Right lobe of liver (tissue), 6 donors: ENCODE measurements around the gene SLC4A8. TPM values are rescaled to one million over a fixed set of nuclear protein-coding genes. Genes with fewer than 3 reads are reported as not detected.

Source experiments
- ATAC-seq, 4 donors: fragments of 200-7000 bp; cut with Tn5 transposase; one replicate each; pipeline ENCODE4 v1.9.1; 2020; ENCODE audit warnings: mild to moderate bottlenecking in 4 of 4, moderate library complexity in 4 of 4
- DNase-seq, 3 donors: peaks; one replicate each; pipeline ENCODE4 v3.0.0-alpha.2; 2020
- H3K27ac ChIP-seq, 3 donors: fragments of 200-600 bp; one replicate each; pipeline ENCODE4 v1.8.0; 2022
- H3K27me3 ChIP-seq, 2 donors: fragments of 200-600 bp; one replicate each; pipeline ENCODE4 v1.8.0; 2022
- H3K36me3 ChIP-seq, 4 donors: fragments of 200-600 bp; sonication (generic) in 1 of 4; one replicate each; pipeline versions ENCODE4 v1.5.1 to v1.8.0; 2017 to 2022; ENCODE audit warnings: control low read depth in 1 of 4
- H3K4me1 ChIP-seq, 4 donors: fragments of 200-600 bp; sonication (generic) in 1 of 4; one replicate each; pipeline versions ENCODE4 v1.5.1 to v1.8.0; 2017 to 2022; ENCODE audit warnings: control low read depth in 1 of 4
- H3K4me3 ChIP-seq, 3 donors: fragments of 200-600 bp; one replicate each; pipeline ENCODE4 v1.8.0; 2022
- H3K9me3 ChIP-seq, 4 donors: fragments of 200-600 bp; sonication (generic) in 1 of 4; one replicate each; pipeline versions ENCODE4 v1.5.1 to v1.8.0; 2017 to 2022; ENCODE audit warnings: control low read depth in 1 of 4
- CTCF ChIP-seq, 4 donors: fragments of 200-600 bp in 3 of 4; fragments of 450-650 bp in 1 of 4; IDR thresholded peaks; one replicate each; pipeline versions ENCODE4 v1.5.1 to v1.8.0; 2016 to 2022; ENCODE audit warnings: antibody characterized with exemption in 4 of 4, mild to moderate bottlenecking in 2 of 4
- POLR2A ChIP-seq: fragments of 450-650 bp; IDR thresholded peaks from one replicate; pipeline ENCODE4 v1.6.1; 2017; ENCODE audit warnings: antibody characterized with exemption, mild to moderate bottlenecking
- WGBS: methylation state at CpG from one replicate; pipeline ENCODE4 v1.1.6; 2018; ENCODE audit warnings: low coverage, low lambda C conversion rate; ENCODE audit not compliant: insufficient coverage; ENCODE audit errors: missing lambda C conversion rate; 5-methylcytosine and 5-hydroxymethylcytosine counted together
- intact Hi-C, 2 donors: fragments of 100-400 bp; cut with DNase I; formaldehyde crosslinking; loops; one replicate each; pipeline versions ENCODE4 v1.11.2 to v1.14.1; 2022
- total RNA-seq, 6 experiments: library from RNA; depleted of rRNA in 2 of 6; stranded (reverse); fragments of >200 nt in 2 of 6; fragmentation: NEBNext Ultra II Directional in 3 of 6; extraction: Animal tissue kit (Norgen Biotek cat#: 25700) in 3 of 6; gene quantifications; one replicate each; pipeline versions ENCODE4 v1.1.0 to v1.2.4, GENCODE V29; 2016 to 2023
- donor health status: DM: no; HTN: yes; CAD: no.
- donor health status: DM: no; HTN: no; CAD: no.
- donor health status: DM: no; HTN: no; CAD: no.
- donor health status: DM: no; HTN: yes; CAD: no.
- donor health status: DM: no; HTN: yes; CAD: no.

The SLC4A8 gene
- total RNA-seq, 6 experiments from 2014 or later = 0.04 to 0.55 (median 0.19) TPM

DNA sequence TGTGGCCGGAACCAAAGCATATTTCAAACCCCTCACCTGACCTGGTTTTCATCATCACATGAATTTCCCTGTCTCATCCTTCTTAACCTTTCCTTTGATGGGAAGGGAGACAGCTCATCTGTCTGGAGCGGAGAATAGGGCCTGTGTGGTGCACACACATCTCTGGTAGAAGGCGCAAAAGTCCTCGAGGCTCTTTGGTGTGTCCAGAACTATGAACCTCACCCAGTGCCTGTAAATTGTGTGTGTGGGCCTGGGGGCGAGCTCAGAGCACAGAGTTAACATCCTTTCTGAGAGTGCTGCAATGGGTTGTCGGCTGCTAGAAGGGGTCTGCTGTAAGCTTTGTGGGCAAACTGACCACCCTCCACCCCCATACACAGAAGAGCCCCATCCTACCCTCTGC, 34.2 kb upstream of the SLC4A8 start:
- DNase-seq (peak in 1 of 3 donors; percentile 16), ATAC-seq (no peak)
- Histone ChIP-seq H3K27ac (no peak overlapping the region), H3K27me3 (peaks cover 0 to 10% of the 10 kb centered on the region in 2 donors), H3K4me3 (no peak overlapping the region), H3K36me3 (no peaks in the 10 kb centered on the region), H3K9me3 (no peaks in the 10 kb centered on the region), H3K4me1 (peaks cover 0 to 7% (median 1%) of the 10 kb centered on the region in 4 donors)
- intact Hi-C loops = no loop called here
- TF ChIP-seq POLR2A (no peak), CTCF (IDR thresholded peaks at IDR 0.05) (no peak)
- WGBS = 80% methylated on average over 4 of the region's 6 CpGs

- peak overlapping the region; percentile 50 to 59 (median 58) for H3K4me3 ChIP-seq
- H3K27ac ChIP-seq = peak overlapping the region in 2 of 3 donors; percentile 33 to 40
- ATAC-seq = peak; percentile 17 to 42 (median 24)
- peak in 2 of 3 donors; percentile 31 to 45 for DNase-seq
- H3K36me3 ChIP-seq = no peaks in the 10 kb centered on the region
- no peaks in the 10 kb centered on the region for H3K9me3 ChIP-seq
- H3K27me3 ChIP-seq = peaks cover 0 to 10% of the 10 kb centered on the region in 2 donors
- TF ChIP-seq CTCF (IDR thresholded peaks at IDR 0.05) = no peak
- no peak for TF ChIP-seq POLR2A
- H3K4me1 ChIP-seq = peaks cover 0 to 7% (median 1%) of the 10 kb centered on the region in 4 donors
- WGBS = 35% methylated on average over 4 of the region's 8 CpGs
- intact Hi-C loops = no loop called here
These were observed 33.7 kb upstream of the SLC4A8 start for GRCh38 chr12:51390891-51391282.

- intact Hi-C loops = no loop called here
- Histone ChIP-seq H3K9me3 (no peaks in the 10 kb centered on the region), H3K4me3 (peak within 1 kb of the TSS; percentile 50 to 59 (median 58)), H3K27ac (peak within 1 kb of the TSS in 2 of 3 donors; percentile 33 to 40), H3K27me3 (peaks cover 0 to 10% of the 10 kb centered on the region in 2 donors), H3K4me1 (peaks cover 0 to 7% (median 1%) of the 10 kb centered on the region in 4 donors), H3K36me3 (no peaks in the 10 kb centered on the region)
- peak; percentile 52 to 72 (median 65) for DNase-seq
- no peak for TF ChIP-seq CTCF (IDR thresholded peaks at IDR 0.05)
- TF ChIP-seq POLR2A = no peak
- WGBS = 5% methylated on average over 20 of the region's 73 CpGs
- peak; percentile 70 to 77 (median 71) for ATAC-seq
These were observed 33.1 kb upstream of the SLC4A8 start, which contains the start of gene GALNT6 for GRCh38 chr12:51391283-51392123. Gene GALNT6, minus strand, starts transcription at chr12:51391406. Its CDS starts 11,625 bp downstream, at chr12:51379781.

DNA sequence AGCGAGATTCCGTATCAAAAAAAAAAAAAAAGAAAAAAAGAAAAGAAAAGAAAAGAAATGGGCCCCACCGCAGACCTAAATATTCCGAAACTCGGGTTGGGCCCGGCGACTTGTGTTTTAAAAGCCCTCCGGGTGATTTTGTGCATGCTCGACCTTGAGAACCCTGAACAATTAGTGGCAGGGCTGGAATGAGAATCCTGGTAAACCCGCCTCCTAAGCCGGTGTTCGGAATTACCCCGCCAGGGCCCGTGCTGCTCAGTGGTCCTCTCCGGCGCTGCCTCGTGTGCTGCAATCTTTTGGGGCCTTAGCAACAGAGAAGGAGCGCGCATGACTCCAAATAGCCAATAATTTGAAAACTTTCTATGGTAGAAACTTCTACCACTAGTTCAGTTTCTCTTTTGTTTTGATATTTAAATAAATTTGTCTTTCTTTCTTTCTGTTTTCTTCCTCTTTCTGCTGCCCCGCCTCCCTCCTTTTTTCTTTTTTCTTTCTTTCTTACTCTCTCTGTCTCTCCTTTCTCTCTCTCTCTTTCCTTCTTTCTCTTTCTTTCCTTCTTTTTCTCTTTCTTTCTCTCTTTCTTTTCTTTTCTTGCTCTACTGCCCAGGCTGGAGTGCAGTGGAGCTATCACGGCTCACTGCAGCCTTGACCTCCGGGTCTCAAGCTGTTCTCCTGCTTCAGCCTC, 31.9 kb upstream of the SLC4A8 start:
- no peaks in the 10 kb centered on the region for H3K36me3 ChIP-seq
- H3K27me3 ChIP-seq = peaks cover 0 to 10% of the 10 kb centered on the region in 2 donors
- H3K4me3 ChIP-seq = peak overlapping the region in 1 of 3 donors; percentile 4
- no peaks in the 10 kb centered on the region for H3K9me3 ChIP-seq
- intact Hi-C loops = no loop called here
- 67% methylated on average over 15 of the region's 22 CpGs for WGBS
- H3K4me1 ChIP-seq = peaks cover 0 to 7% (median 1%) of the 10 kb centered on the region in 4 donors
- DNase-seq (peak in 1 of 3 donors; percentile 36), ATAC-seq (no peak)
- no peak overlapping the region for H3K27ac ChIP-seq
- TF ChIP-seq POLR2A (no peak), CTCF (IDR thresholded peaks at IDR 0.05) (no peak)
